Activated T-cell treated with anti-CD3 and anti-CD28 coated beads for 4 hours (primary cell): Measurements from ENCODE around the gene SLC49A3.
"Not testable (repeated sequence)": the region's sequence is repeated elsewhere in the genome, so short reads cannot be mapped to it uniquely, and the experiment has no call there.

ENCODE experiments used
- DNase-seq: peaks from one replicate; pipeline ENCODE4 v3.0.0-alpha.2; 2020

The SLC49A3 gene

GRCh38 chr4:650951-651883, 37.7 kb downstream of the SLC49A3 start:
- DNase-seq, result no peak

DNA sequence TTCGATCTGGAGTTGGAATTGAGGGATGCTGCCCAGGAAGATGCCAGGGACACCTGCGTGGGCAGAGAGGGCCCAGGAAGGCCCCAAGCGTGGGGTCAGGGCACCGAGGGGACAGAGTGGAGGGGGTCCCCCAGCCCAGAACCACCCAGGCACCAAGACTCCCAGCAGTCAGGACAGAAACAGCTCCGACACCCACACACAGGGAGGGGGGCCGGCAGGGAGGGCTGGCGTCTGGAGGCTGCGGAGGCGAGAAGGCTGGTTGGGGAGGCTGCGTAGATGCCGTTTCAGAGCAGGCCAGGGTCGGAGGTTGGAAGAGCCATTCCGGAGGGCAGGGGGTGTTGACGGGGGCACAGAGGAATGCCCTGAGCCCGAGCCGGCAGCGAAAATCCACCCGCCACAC, 38.5 kb downstream of the SLC49A3 start:
- no peak for DNase-seq

GRCh38 chr4:649751-650310, 39.1 kb downstream of the SLC49A3 start:
- DNase-seq, result no peak

- DNase-seq, result no peak
Measured at GRCh38 chr4:649293-649625, 39.7 kb downstream of the SLC49A3 start.

DNA sequence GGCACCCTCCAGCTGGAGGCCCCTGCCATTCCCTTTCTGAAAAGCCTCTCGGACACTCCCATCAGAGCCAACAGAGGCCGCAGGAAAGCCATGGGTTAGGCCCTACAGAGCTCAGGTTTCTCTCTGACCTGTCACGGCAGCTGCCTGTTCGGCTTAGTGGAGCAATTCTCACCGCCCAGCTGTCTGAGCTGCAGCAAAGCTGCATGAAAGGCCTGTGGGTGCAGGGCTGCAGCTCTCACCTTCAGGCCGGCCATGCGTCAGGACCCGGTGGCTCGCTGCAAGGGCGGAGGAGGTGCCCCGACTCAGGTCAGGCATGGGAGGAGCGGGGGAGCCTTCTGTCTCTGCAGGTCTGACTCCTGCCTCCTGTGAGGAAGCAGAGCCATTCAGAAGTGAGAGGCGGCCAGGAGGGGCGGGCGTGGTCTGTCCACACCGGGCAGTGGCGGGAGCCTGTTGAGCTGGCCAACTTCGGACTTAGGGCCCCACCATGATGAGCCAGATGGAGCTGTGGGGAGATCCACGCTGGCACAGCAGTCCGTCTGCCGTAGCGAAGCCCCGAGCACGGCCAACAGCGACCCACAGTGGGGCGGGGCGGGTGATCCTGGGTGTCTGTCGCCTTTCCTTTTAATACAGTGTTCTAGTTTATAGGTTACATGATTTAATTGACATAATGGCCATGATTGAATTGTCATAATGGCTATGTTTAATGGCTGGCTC, 40.2 kb downstream of the SLC49A3 start:
- no peak for DNase-seq

GRCh38 chr4:647481-647880, 41.5 kb downstream of the SLC49A3 start:
- no peak for DNase-seq

GRCh38 chr4:646460-646859, 42.5 kb downstream of the SLC49A3 start:
- DNase-seq, result no peak

DNA sequence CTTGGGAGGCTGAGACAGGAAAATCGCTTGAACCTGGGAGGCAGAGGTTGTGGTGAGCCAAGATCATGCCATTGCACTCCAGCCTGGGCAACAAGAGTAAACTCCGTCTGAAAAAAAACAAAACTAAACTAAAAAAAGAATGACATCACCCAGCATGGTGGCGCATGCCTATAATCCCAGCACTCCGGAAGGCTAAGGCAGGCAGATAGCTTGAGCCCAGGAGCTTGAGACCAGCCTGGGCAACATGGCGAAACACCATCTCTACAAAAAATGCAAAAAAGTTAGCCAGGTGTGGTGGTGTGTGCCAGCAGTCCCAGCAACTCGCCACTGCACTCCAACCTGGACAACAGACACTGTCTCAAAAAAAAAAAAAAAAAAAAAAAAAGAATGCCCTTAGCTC, 46.6 kb downstream of the SLC49A3 start:
- not testable (repeated sequence) for DNase-seq

GRCh38 chr4:637536-638280, 51.2 kb downstream of the SLC49A3 start:
- no peak for DNase-seq

DNA sequence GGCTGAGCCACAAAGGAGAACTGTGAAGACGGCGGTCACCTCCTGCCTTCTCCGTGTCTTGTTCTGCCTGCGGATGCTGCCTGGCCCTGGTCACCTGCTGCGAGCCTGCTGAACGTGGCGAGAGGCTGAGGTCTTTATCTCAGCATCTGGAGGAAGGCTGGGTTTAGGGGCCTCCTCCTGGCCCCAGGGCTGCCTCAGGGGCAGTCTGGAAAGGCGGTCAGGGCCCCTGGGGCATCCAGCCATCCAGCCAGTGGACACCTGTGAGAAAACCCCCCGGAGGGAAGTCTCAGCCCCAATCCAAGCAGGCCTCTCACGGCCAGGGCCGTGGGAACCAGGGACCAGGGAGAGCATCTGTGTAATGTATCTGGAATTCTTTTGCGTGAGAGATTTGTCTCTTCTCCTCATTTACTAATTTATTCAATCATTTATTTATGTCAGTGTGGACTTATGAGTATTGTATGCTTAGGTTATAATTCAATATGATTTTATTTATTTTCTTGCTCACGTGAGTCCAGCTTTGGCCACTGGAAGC, 52.3 kb downstream of the SLC49A3 start:
- DNase-seq, result no peak

DNA sequence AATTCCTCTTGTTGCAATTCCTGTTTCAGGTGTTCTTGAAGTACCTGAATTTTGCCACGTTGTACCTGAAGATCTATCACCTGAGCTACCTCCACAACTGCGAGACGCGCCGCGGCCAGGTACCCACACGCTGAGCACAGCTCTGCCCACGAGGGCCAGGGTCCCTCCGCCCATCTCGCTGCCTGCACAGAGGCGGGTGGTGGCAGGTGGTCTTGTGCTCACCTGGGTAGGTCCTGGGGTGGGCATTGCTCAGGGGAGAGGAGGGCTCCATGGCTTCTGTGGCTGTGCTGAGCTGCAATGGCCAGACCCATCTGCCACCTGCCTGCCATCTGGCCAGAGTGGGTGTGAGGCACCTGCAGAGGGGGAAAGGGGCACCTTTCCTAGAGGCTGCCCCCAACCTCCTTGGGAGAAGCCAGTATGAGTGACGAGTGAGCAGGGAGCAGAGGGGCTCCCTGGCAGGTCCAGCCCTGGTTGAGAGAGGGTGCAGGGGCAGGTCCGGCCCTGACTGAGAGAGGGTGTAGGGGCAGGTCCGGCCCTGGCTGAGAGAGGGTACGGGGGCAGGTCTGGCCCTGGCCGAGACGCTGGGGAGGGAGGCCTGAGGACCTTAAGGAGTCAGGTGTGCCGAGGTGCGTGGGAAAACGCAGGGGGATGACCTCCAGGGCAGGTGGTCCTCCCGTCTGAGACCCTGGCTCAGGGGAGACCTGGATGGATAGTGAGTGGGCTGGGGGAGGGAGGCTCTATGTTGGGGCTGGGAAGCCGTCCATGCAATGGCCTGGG, 52.9 kb downstream of the SLC49A3 start:
- DNase-seq, result no peak

GRCh38 chr4:635066-635835, 53.7 kb downstream of the SLC49A3 start:
- DNase-seq, result not testable (repeated sequence)

GRCh38 chr4:634599-634985, 54.4 kb downstream of the SLC49A3 start:
- no peak for DNase-seq

- no peak for DNase-seq
Measured at GRCh38 chr4:633976-634598, 54.9 kb downstream of the SLC49A3 start.

DNA sequence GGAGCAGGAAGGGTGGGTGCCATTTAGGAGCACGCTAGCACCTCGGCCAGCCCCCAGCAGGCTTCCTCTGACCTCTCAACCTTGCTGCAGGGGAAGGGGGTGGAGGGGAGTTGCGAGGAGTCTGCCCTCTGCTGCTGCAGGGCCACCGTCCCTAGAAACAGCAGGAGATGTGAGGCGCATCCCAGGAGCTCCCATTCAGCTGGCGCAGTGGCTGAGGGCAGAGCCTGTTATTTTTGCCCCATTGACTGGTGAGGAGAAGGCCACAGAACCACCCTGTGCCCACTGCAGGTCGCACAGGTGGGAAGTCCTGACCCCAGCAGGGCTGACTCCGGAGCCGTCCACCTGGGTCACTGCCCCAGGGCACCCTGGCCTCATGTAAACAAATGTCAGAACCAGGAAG, 55.5 kb downstream of the SLC49A3 start:
- no peak for DNase-seq

- DNase-seq, result no peak
Measured at GRCh38 chr4:632926-633325, 56.0 kb downstream of the SLC49A3 start.

DNA sequence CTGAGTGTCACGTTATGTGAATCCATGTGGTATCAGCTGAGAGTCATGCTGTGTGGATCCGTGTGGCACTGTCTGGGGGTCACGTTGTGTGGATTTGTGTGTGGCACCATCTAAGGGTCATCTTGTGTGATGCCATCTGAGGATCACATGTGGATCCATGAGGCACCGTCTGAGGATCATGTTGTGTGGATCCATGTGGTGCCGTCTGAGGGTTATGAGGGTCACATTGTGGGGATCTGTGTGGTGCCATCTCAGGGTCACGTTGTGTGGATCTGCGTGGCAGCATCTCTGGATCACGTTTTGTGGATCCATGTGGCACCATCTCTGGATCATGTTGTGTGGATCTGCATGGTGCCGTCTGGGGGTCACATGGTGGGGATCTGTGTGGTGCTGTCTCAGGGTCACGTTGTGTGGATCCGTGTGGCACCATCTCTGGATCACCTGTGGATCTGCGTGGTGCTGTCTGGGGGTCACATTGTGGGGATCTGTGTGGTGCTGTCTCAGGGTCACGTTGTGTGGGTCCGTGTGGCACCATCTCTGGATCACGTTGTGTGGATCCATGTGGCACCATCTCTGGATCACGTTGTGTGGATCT, 56.7 kb downstream of the SLC49A3 start:
- DNase-seq, result no peak
